Ramos (cell line): ENCODE data around the gene DUSP11.
"Not testable (repeated sequence)": the region's sequence is repeated elsewhere in the genome, so short reads cannot be mapped to it uniquely, and the experiment has no call there.

Source experiments
- in situ Hi-C: fragments of 300-500 bp; cut with MboI; formaldehyde crosslinking; loops from one replicate; pipeline ENCODE4 v1.14.3; 2022; ENCODE audit warnings: low sequenced_read_pairs; ENCODE audit not compliant: unreplicated experiment

DUSP11 gene

GRCh38 chr2:73726657-73727056, 53.2 kb downstream of the DUSP11 start:
- in situ Hi-C loops: not testable (repeated sequence)

GRCh38 chr2:73718851-73719621, 60.9 kb downstream of the DUSP11 start:
- in situ Hi-C loops: no loop called here

GRCh38 chr2:73718421-73718820, 61.5 kb downstream of the DUSP11 start:
- in situ Hi-C loops: no loop called here

GRCh38 chr2:73717695-73718094, 62.2 kb downstream of the DUSP11 start:
- in situ Hi-C loops: not testable (repeated sequence)

- in situ Hi-C loops: no loop called here
Observed at GRCh38 chr2:73717251-73717606, 62.7 kb downstream of the DUSP11 start.

GRCh38 chr2:73716543-73717250, 63.2 kb downstream of the DUSP11 start:
- in situ Hi-C loops: no loop called here

- in situ Hi-C loops: no loop called here
Observed at GRCh38 chr2:73714091-73714490, 65.8 kb downstream of the DUSP11 start.
